T-cell (primary cell): ENCODE measurements around the gene CDC42BPA. TPM values are rescaled to one million over a fixed set of nuclear protein-coding genes. Genes with fewer than 3 reads are reported as not detected.
A peak's percentile ranks its signal among the peaks of the same experiment; 100 is the strongest.

Experiments
- ATAC-seq, 4 experiments: fragments of 200-7000 bp in 3 of 4; fragments of 150-1000 bp in 1 of 4; cut with Tn5 transposase; replicated peaks in 1 of 4; 1 replicate in 3 of 4; 2 replicates in 1 of 4; pipeline ENCODE4 v1.10.0; 2021; ENCODE audit warnings: moderate library complexity in 3 of 4, mild to moderate bottlenecking in 2 of 4, moderate number of reproducible peaks in 1 of 4
- CTCF ChIA-PET, 2 donors: fragments of 300-600 bp; sonication (Branson Sonifier 250); formaldehyde crosslinking; loops; one replicate each; lab custom pipeline; 2022; ENCODE audit warnings: antibody characterized with exemption in 2 of 2; lab: Charles Lee
- POLR2A ChIA-PET, 2 donors: fragments of 300-600 bp; sonication (Branson Sonifier 250); formaldehyde crosslinking; loops; one replicate each; lab custom pipeline; 2022; ENCODE audit warnings: antibody characterized with exemption in 2 of 2; lab: Charles Lee
- DNase-seq, 35 experiments: peaks; one replicate each; pipeline versions ENCODE4 v3.0.0 to v3.0.0-alpha.2; 2013 to 2023
- H3K27ac ChIP-seq: one replicate; pipeline ENCODE4 v1.5.1; 2013; ENCODE audit warnings: low read length
- H3K27me3 ChIP-seq, 2 experiments: replicated peaks in 1 of 2; 1 replicate in 1 of 2; 2 replicates in 1 of 2; pipeline versions ENCODE4 v1.6.1 to v1.7.0; 2013; ENCODE audit warnings: low read length in 1 of 2, mixed read lengths in 1 of 2; ENCODE audit not compliant: control insufficient read depth in 2 of 2, insufficient read depth in 2 of 2; ENCODE audit errors: extremely low read depth in 1 of 2
- H3K36me3 ChIP-seq, 2 donors: 1 replicate in 1 of 2; 2 replicates in 1 of 2; pipeline versions ENCODE4 v1.6.1 to v1.7.0; 2013; ENCODE audit warnings: low read length in 1 of 2; ENCODE audit not compliant: control insufficient read depth in 2 of 2, insufficient read depth in 1 of 2; ENCODE audit errors: extremely low read depth in 1 of 2
- H3K4me1 ChIP-seq, 2 experiments: 1 replicate in 1 of 2; 2 replicates in 1 of 2; pipeline versions ENCODE4 v1.6.1 to v1.7.0; 2013; ENCODE audit warnings: low read length in 2 of 2, mixed read lengths in 1 of 2; ENCODE audit not compliant: insufficient read depth in 2 of 2, control insufficient read depth in 1 of 2; ENCODE audit errors: extremely low read depth in 1 of 2
- H3K4me3 ChIP-seq, 2 donors: 1 replicate in 1 of 2; 2 replicates in 1 of 2; pipeline versions ENCODE4 v1.5.1 to v1.7.0; 2013; ENCODE audit warnings: mild to moderate bottlenecking in 2 of 2, low read length in 1 of 2, moderate library complexity in 1 of 2; ENCODE audit not compliant: control insufficient read depth in 1 of 2; ENCODE audit errors: extremely low read depth in 1 of 2
- H3K9me3 ChIP-seq: 2 replicates; pipeline ENCODE4 v1.7.0; 2013
- H3K27ac Mint-ChIP-seq, 2 donors: one replicate each; pipeline ENCODE4 v1.8.0; 2020 to 2021; ENCODE audit warnings: mild to moderate bottlenecking in 2 of 2, mixed read lengths in 2 of 2
- H3K27me3 Mint-ChIP-seq, 2 donors: one replicate each; pipeline ENCODE4 v1.8.0; 2021 to 2022; ENCODE audit warnings: mixed read lengths in 2 of 2
- H3K36me3 Mint-ChIP-seq: one replicate; pipeline ENCODE4 v1.8.0; 2021; ENCODE audit warnings: mixed read lengths
- H3K4me1 Mint-ChIP-seq, 3 donors: one replicate each; pipeline ENCODE4 v1.8.0; 2020 to 2022; ENCODE audit warnings: mixed read lengths in 3 of 3, mild to moderate bottlenecking in 1 of 3
- H3K4me3 Mint-ChIP-seq, 3 donors: one replicate each; pipeline ENCODE4 v1.8.0; 2020 to 2022; ENCODE audit warnings: mild to moderate bottlenecking in 3 of 3, mixed read lengths in 3 of 3, moderate library complexity in 3 of 3
- H3K9me3 Mint-ChIP-seq, 3 donors: one replicate each; pipeline ENCODE4 v1.8.0; 2020 to 2022; ENCODE audit warnings: mixed read lengths in 3 of 3
- WGBS: methylation state at CpG from one replicate; pipeline ENCODE4 v1.1.5; 2013; ENCODE audit warnings: missing lambda C conversion rate; ENCODE audit not compliant: insufficient coverage; 5-methylcytosine and 5-hydroxymethylcytosine counted together
- total RNA-seq, 35 experiments: library from RNA in 6 of 35; stranded (reverse) in 6 of 35; fragments of 120-200 nt in 1 of 35; gene quantifications; one replicate each; pipeline versions ENCODE4 v1.2.1 to v1.2.4 and lab custom pipeline; 2013 to 2026

Gene CDC42BPA
- total RNA-seq: 1 to 10 TPM in 1 of 5 donors, under 1 TPM in 4; 0.33 to 1.6 (median 0.86) TPM
- total RNA-seq (2013): 0.72 TPM
- 0 to 2.4 (median 0.64) reads per million in 29 experiments for total RNA-seq (lab: John Stamatoyannopoulos, UW)

GRCh38 chr1:227318016-227318852 is at the start of gene CDC42BPA:
CDC42BPA (minus strand) TSS chr1:227318492; CDS start chr1:227317182, 1,310 bp downstream.
- POLR2A ChIA-PET: no interaction called here
- Histone ChIP-seq H3K9me3 (no peaks in the 10 kb centered on the region), H3K27ac (no peak within 1 kb of the TSS), H3K36me3 (no peaks in the 10 kb centered on the region), H3K4me3 (peak within 1 kb of the TSS; percentile 59 to 84), H3K27me3 (peaks cover 8 to 26% of the 10 kb centered on the region in 2 experiments), H3K4me1 (peaks cover 3 to 13% of the 10 kb centered on the region in 2 experiments)
- peaks cover 4 to 12% (median 6%) of the 10 kb centered on the region in 3 donors for H3K4me1 Mint-ChIP-seq
- H3K27ac Mint-ChIP-seq: no peak within 1 kb of the TSS
- CTCF ChIA-PET: interaction anchor here in 1 of 2 donors (0.6 kb wide), 1 partner anchor 909 kb away, joined by 3 read pairs; no protein-coding TSS in a partner anchor
- 1% methylated on average over 77 of the region's 98 CpGs for WGBS
- peak in 24 of 35 experiments; percentile 0 to 42 (median 12) for DNase-seq
- H3K36me3 Mint-ChIP-seq: no peaks in the 10 kb centered on the region
- peak; percentile 51 to 76 (median 60) for ATAC-seq
- peak within 1 kb of the TSS; percentile 61 to 74 (median 70) for H3K4me3 Mint-ChIP-seq
- peaks cover 0 to 9% (median 0%) of the 10 kb centered on the region in 3 donors for H3K9me3 Mint-ChIP-seq
- peaks cover 53% of the 10 kb centered on the region in 2 donors for H3K27me3 Mint-ChIP-seq

DNA sequence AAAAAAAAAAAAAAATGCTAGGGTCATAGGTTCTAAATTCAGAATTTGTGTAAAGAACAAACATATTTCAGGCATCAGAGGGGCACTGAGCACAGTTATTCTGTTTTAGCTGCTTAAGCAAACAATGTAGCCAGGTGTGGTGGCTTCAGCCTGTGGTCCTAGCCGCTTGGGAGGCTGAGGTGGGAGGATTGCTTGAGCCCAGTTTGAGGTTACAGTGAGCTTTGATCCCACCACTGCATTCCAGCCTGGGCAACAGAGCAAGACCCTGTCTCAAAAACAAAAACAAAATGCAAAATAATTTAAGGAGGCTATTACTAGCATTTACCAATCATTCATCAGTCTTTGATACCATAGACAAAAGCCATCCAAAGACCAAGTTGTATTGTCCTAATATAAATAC is 49.7 kb upstream of the CDC42BPA start:
- Mint-ChIP-seq H3K27ac (no peak overlapping the region), H3K9me3 (no peaks in the 10 kb centered on the region), H3K4me1 (no peaks in the 10 kb centered on the region), H3K27me3 (peaks cover 7 to 8% of the 10 kb centered on the region in 2 donors), H3K36me3 (no peaks in the 10 kb centered on the region), H3K4me3 (no peak overlapping the region)
- no peaks in the 10 kb centered on the region for H3K36me3 ChIP-seq
- no peak for DNase-seq
- no CpG with 5 or more reads among the region's 1 CpG for WGBS
- no peak overlapping the region for H3K27ac ChIP-seq
- ChIA-PET CTCF (no interaction called here), POLR2A (no interaction called here)
- H3K9me3 ChIP-seq: no peaks in the 10 kb centered on the region
- H3K27me3 ChIP-seq: peaks cover 0 to 12% of the 10 kb centered on the region in 2 experiments
- ATAC-seq: no peak
- no peaks in the 10 kb centered on the region for H3K4me1 ChIP-seq
- no peak overlapping the region for H3K4me3 ChIP-seq

DNA sequence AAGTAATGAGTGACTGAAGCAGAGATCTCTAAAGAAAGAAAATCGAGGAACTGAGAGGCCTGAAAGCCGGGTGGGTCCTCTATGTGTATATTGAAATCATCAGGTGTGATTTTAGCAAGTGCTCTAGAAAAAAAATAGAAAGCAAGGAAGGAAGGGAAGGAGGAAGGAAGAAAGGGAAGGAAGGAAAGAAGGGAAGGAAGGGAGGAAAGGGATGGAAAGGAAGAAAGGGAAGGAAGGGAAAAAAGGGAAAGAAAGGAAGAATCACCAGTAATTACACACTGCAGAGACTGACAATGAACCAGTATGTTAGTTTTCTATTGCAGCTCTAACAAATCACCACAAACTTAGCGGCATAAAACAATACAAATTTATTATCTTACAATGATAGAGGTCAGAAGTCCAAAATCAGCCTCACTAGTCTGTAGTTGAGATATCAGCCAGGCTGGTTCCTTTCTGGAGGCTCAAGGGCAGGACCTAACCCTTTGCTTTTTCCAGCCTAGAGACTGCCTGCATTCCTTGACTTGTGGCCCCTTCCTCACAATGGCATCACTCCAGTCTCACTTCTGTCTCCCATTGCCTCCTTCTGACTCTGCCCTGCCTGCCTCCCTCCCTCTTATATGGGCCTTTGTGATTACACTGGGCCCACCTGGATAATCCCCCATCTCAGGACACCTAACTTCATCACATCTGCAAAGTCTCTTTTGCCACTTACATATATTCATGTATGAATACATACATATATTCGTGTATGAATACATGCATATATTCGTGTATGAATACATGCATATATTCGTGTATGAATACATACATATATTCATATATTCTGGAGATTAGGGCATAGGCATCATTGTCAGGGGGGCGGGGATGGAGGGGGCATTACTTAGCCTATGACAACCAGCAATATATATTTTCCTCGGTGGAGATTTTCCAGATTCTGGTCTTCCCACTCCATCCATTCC is 47.5 kb upstream of the CDC42BPA start:
- ATAC-seq: no peak
- Histone ChIP-seq H3K36me3 (no peaks in the 10 kb centered on the region), H3K27me3 (peaks cover 0 to 10% of the 10 kb centered on the region in 2 experiments), H3K27ac (no peak overlapping the region), H3K9me3 (no peaks in the 10 kb centered on the region), H3K4me1 (no peaks in the 10 kb centered on the region), H3K4me3 (no peak overlapping the region)
- WGBS: 90% methylated on average over 2 of the region's 8 CpGs
- no peaks in the 10 kb centered on the region for H3K4me1 Mint-ChIP-seq
- H3K27ac Mint-ChIP-seq: no peak overlapping the region
- H3K9me3 Mint-ChIP-seq: no peaks in the 10 kb centered on the region
- no peak for DNase-seq
- H3K4me3 Mint-ChIP-seq: no peak overlapping the region
- CTCF ChIA-PET: no interaction called here
- no peaks in the 10 kb centered on the region for H3K36me3 Mint-ChIP-seq
- POLR2A ChIA-PET: no interaction called here
- peaks cover 12 to 14% of the 10 kb centered on the region in 2 donors for H3K27me3 Mint-ChIP-seq

DNA sequence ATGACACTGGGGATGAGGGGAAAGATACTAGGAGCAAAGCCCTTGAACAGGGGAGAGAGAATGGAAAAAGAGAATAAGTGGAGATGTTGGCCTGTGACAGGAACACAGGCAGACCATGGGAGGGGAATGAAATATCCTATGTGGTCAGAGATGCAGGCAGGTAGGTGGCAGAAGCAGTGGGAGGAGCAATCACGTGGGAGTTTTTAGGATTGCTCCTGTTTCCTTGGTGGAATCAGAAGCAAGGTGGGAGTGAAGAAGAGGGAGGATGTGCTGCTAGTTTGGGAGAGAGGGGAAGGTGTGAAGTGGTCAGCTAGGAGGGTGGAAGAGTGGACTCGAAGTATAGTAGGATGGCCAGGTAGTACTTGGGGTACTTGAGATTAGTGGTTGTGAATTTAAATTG is 46.4 kb upstream of the CDC42BPA start:
- no peak for ATAC-seq
- Histone ChIP-seq H3K9me3 (no peaks in the 10 kb centered on the region), H3K4me1 (no peaks in the 10 kb centered on the region), H3K27me3 (peaks cover 0 to 10% of the 10 kb centered on the region in 2 experiments), H3K36me3 (no peaks in the 10 kb centered on the region), H3K4me3 (no peak overlapping the region), H3K27ac (no peak overlapping the region)
- Mint-ChIP-seq H3K36me3 (no peaks in the 10 kb centered on the region), H3K27me3 (peaks cover 14 to 15% of the 10 kb centered on the region in 2 donors), H3K4me3 (no peak overlapping the region), H3K27ac (no peak overlapping the region), H3K4me1 (no peaks in the 10 kb centered on the region), H3K9me3 (no peaks in the 10 kb centered on the region)
- POLR2A ChIA-PET: no interaction called here
- 83% methylated on average over 2 of the region's 2 CpGs for WGBS
- CTCF ChIA-PET: no interaction called here
- no peak for DNase-seq

DNA sequence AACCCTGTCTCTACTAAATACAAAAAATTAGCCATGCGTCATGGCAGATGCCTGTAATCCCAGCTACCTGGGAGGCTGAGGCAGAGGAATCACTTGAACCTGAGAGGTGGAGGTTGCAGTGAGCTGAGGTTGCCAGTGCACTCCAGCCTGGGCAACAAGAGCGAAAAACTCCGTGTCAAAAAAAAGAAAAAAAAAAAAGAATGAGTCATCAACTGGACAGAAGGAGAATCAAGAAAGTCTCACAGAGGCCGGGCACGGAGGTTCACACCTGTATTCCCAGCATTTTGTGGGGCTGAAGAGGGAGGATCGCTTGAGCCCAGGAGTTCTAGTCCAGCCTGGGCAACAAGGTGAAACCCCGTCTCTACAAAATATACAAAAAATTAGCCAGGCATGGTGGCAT is 45.5 kb upstream of the CDC42BPA start:
- peaks cover 0 to 10% of the 10 kb centered on the region in 2 experiments for H3K27me3 ChIP-seq
- Mint-ChIP-seq H3K36me3 (no peaks in the 10 kb centered on the region), H3K9me3 (no peaks in the 10 kb centered on the region), H3K4me1 (no peaks in the 10 kb centered on the region), H3K27ac (no peak overlapping the region), H3K27me3 (peaks cover 14 to 17% of the 10 kb centered on the region in 2 donors), H3K4me3 (no peak overlapping the region)
- H3K4me1 ChIP-seq: no peaks in the 10 kb centered on the region
- 100% methylated on average over 2 of the region's 7 CpGs for WGBS
- CTCF ChIA-PET: no interaction called here
- H3K36me3 ChIP-seq: no peaks in the 10 kb centered on the region
- POLR2A ChIA-PET: no interaction called here
- no peaks in the 10 kb centered on the region for H3K9me3 ChIP-seq
- no peak for DNase-seq
- ATAC-seq: no peak
- no peak overlapping the region for H3K27ac ChIP-seq
- no peak overlapping the region for H3K4me3 ChIP-seq

GRCh38 chr1:227362039-227362438 is 43.7 kb upstream of the CDC42BPA start:
- Histone ChIP-seq H3K36me3 (no peaks in the 10 kb centered on the region), H3K4me3 (no peak overlapping the region), H3K27me3 (peaks cover 0 to 16% of the 10 kb centered on the region in 2 experiments), H3K9me3 (no peaks in the 10 kb centered on the region), H3K4me1 (no peaks in the 10 kb centered on the region), H3K27ac (no peak overlapping the region)
- no CpG with 5 or more reads among the region's 1 CpG for WGBS
- ATAC-seq (no peak), DNase-seq (no peak)
- Mint-ChIP-seq H3K27ac (no peak overlapping the region), H3K4me1 (no peaks in the 10 kb centered on the region), H3K27me3 (peaks cover 14 to 17% of the 10 kb centered on the region in 2 donors), H3K36me3 (no peaks in the 10 kb centered on the region), H3K4me3 (no peak overlapping the region), H3K9me3 (no peaks in the 10 kb centered on the region)
- ChIA-PET CTCF (no interaction called here), POLR2A (no interaction called here)
